Osteoblast (primary cell): Measurements from ENCODE around the gene PDE10A. TPM values are rescaled to one million over a fixed set of nuclear protein-coding genes. Genes with fewer than 3 reads are reported as not detected.
A peak's percentile ranks its signal among the peaks of the same experiment; 100 is the strongest.

ENCODE experiments used
- DNase-seq: peaks from one replicate; pipeline ENCODE4 v3.0.0; 2011; ENCODE audit warnings: low spot score, mixed read lengths; ENCODE audit not compliant: insufficient read length; ENCODE audit errors: missing footprints
- H2AFZ ChIP-seq: 2 replicates; pipeline ENCODE4 v1.6.0; 2011; ENCODE audit warnings: mild to moderate bottlenecking, low read length
- H3K27ac ChIP-seq: 2 replicates; pipeline ENCODE4 v1.5.1; 2011; ENCODE audit warnings: mild to moderate bottlenecking, low read depth, low read length, moderate library complexity
- H3K27me3 ChIP-seq: 2 replicates; pipeline ENCODE4 v1.6.0; 2012; ENCODE audit warnings: mild to moderate bottlenecking, control low read depth, inconsistent platforms, low read length, moderate library complexity; ENCODE audit not compliant: insufficient read depth
- H3K36me3 ChIP-seq: 2 replicates; pipeline ENCODE4 v1.5.1; 2011; ENCODE audit warnings: mild to moderate bottlenecking, low read length, control low read depth, moderate library complexity; ENCODE audit not compliant: insufficient read depth
- H3K4me1 ChIP-seq: 2 replicates; pipeline ENCODE4 v1.5.1; 2011; ENCODE audit warnings: mild to moderate bottlenecking, low read length, control low read depth, moderate library complexity; ENCODE audit not compliant: insufficient read depth
- H3K4me2 ChIP-seq: 2 replicates; pipeline ENCODE4 v1.6.0; 2011; ENCODE audit warnings: mild to moderate bottlenecking, low read length; ENCODE audit not compliant: insufficient read depth
- H3K4me3 ChIP-seq: fragments of 200-600 bp; sonication (generic); 3 replicates; pipeline ENCODE4 v1.5.1; 2012; ENCODE audit warnings: mild to moderate bottlenecking, low read length, inconsistent platforms; ENCODE audit not compliant: insufficient read depth
- H3K79me2 ChIP-seq: 2 replicates; pipeline ENCODE4 v1.6.0; 2012; ENCODE audit warnings: mild to moderate bottlenecking, low read length, control low read depth, inconsistent platforms; ENCODE audit not compliant: insufficient read depth
- H3K9me3 ChIP-seq: 2 replicates; pipeline ENCODE4 v1.5.1; 2011; ENCODE audit warnings: low read depth, low read length, control low read depth
- H4K20me1 ChIP-seq: 2 replicates; pipeline ENCODE4 v1.6.0; 2012; ENCODE audit warnings: mild to moderate bottlenecking, low read length, control low read depth; ENCODE audit not compliant: insufficient read depth
- CTCF ChIP-seq: IDR thresholded peaks from 2 replicates; pipeline ENCODE4 v1.5.1; 2011; ENCODE audit warnings: mild to moderate bottlenecking, low read depth, low read length, moderate library complexity; ENCODE audit errors: extremely low read depth
- total RNA-seq: library from RNA; depleted of rRNA; stranded (reverse); fragments of >200 nt; gene quantifications from 2 replicates; pipeline ENCODE4 v1.2.3, GENCODE V29; 2012

Gene PDE10A
- total RNA-seq, 1 donor, result 3.3 TPM

GRCh38 chr6:165571721-165572132 lies 91.3 kb downstream of the PDE10A start:
- no peaks in the 10 kb centered on the region for H3K36me3 ChIP-seq
- H3K27me3 ChIP-seq, result no peaks in the 10 kb centered on the region
- H3K4me1 ChIP-seq, result peaks cover 15% of the 10 kb centered on the region
- peak; percentile 65 for DNase-seq
- H3K4me2 ChIP-seq, result peak overlapping the region; percentile 27
- peak overlapping the region; percentile 90 for H3K27ac ChIP-seq
- H4K20me1 ChIP-seq, result no peaks in the 10 kb centered on the region
- H3K79me2 ChIP-seq, result no peaks in the 10 kb centered on the region
- H3K4me3 ChIP-seq, result no peak overlapping the region
- no peak overlapping the region for H2AFZ ChIP-seq
- TF ChIP-seq CTCF, result no peak
- no peaks in the 10 kb centered on the region for H3K9me3 ChIP-seq

- Histone ChIP-seq H4K20me1 (no peaks in the 10 kb centered on the region), H3K4me2 (peak overlapping the region; percentile 27), H3K27me3 (no peaks in the 10 kb centered on the region), H3K9me3 (no peaks in the 10 kb centered on the region), H2AFZ (no peak overlapping the region), H3K4me3 (no peak overlapping the region), H3K4me1 (peaks cover 15% of the 10 kb centered on the region), H3K79me2 (no peaks in the 10 kb centered on the region), H3K27ac (peak overlapping the region; percentile 90), H3K36me3 (no peaks in the 10 kb centered on the region)
- no peak for DNase-seq
- TF ChIP-seq CTCF, result no peak
Measured at GRCh38 chr6:165571068-165571682, 91.9 kb downstream of the PDE10A start.

GRCh38 chr6:165568326-165568725 lies 94.7 kb downstream of the PDE10A start:
- no peaks in the 10 kb centered on the region for H3K9me3 ChIP-seq
- no peaks in the 10 kb centered on the region for H3K27me3 ChIP-seq
- no peaks in the 10 kb centered on the region for H4K20me1 ChIP-seq
- TF ChIP-seq CTCF, result no peak
- H3K79me2 ChIP-seq, result no peaks in the 10 kb centered on the region
- H3K27ac ChIP-seq, result no peak overlapping the region
- peaks cover 13% of the 10 kb centered on the region for H3K4me1 ChIP-seq
- H2AFZ ChIP-seq, result peak overlapping the region; percentile 40
- H3K4me2 ChIP-seq, result no peak overlapping the region
- no peaks in the 10 kb centered on the region for H3K36me3 ChIP-seq
- DNase-seq, result no peak
- no peak overlapping the region for H3K4me3 ChIP-seq

- Histone ChIP-seq H3K4me3 (no peak overlapping the region), H3K4me1 (peaks cover 3% of the 10 kb centered on the region), H3K79me2 (no peaks in the 10 kb centered on the region), H3K9me3 (no peaks in the 10 kb centered on the region), H3K27ac (no peak overlapping the region), H4K20me1 (no peaks in the 10 kb centered on the region), H3K4me2 (no peak overlapping the region), H3K27me3 (no peaks in the 10 kb centered on the region), H3K36me3 (no peaks in the 10 kb centered on the region), H2AFZ (no peak overlapping the region)
- no peak for TF ChIP-seq CTCF
- no peak for DNase-seq
Measured at GRCh38 chr6:165566088-165566828, 96.8 kb downstream of the PDE10A start.
